ENCODE data around the gene ENAM. TPM values are rescaled to one million over a fixed set of nuclear protein-coding genes. Genes with fewer than 3 reads are reported as not detected.

Gene ENAM
- total and polyA plus RNA-seq, 2 of the 13 experiments (the other 11 are each of a cell fraction or from before 2014, with no cell fraction given) = not detected

GRCh38 chr4:70687821-70688794 is 59.6 kb downstream of the ENAM start, which contains the start of gene UTP3 (continued):
- TF ChIP-seq GABPA (IDR thresholded peaks at IDR 0.05; ENCODE audit: low read depth, low read length) (peak; percentile 95), GABPA (CRISPR knock-in tag; IDR thresholded peaks at IDR 0.05; ENCODE audit: low read depth) (peak; percentile 98), TGIF2 (CRISPR knock-in tag; IDR thresholded peaks at IDR 0.05) (peak; percentile 18; the same call in 1 of the 2 replicates), TFE3 (CRISPR knock-in tag; IDR thresholded peaks at IDR 0.05) (peak; percentile 82; the same call in 1 of the 2 replicates), DMTF1 (CRISPR knock-in tag; IDR thresholded peaks at IDR 0.05) (no peak), SOX5 (CRISPR knock-in tag; IDR thresholded peaks at IDR 0.05; ENCODE audit: borderline replicate concordance) (peak; percentile 58; the same call in 1 of the 2 replicates), UBTF (CRISPR knock-in tag; IDR thresholded peaks at IDR 0.05) (peak; percentile 96), ZNF280D (CRISPR knock-in tag; IDR thresholded peaks at IDR 0.05) (peak; percentile 83; the same call in 1 of the 2 replicates), ZBTB49 (CRISPR knock-in tag; IDR thresholded peaks at IDR 0.05; ENCODE audit: borderline replicate concordance) (no peak), TCF7 (IDR thresholded peaks at IDR 0.05; ENCODE audit: low read depth) (no peak), POLR2G (IDR thresholded peaks at IDR 0.05; ENCODE audit: low read depth, low read length) (peak; percentile 92), AGO1 (IDR thresholded peaks at IDR 0.05; ENCODE audit: low read depth, low read length, poor library complexity, severe bottlenecking) (peak; percentile 57), ZNF775 (CRISPR knock-in tag; IDR thresholded peaks at IDR 0.05; ENCODE audit: borderline replicate concordance) (no peak), JUND (CRISPR knock-in tag; IDR thresholded peaks at IDR 0.05) (0 out of 2 replicates have a peak, but pooled peaks have one; percentile 9), SALL1 (CRISPR knock-in tag; IDR thresholded peaks at IDR 0.05) (peak; percentile 89), ZNF598 (CRISPR knock-in tag; IDR thresholded peaks at IDR 0.05; ENCODE audit: borderline replicate concordance) (peak; percentile 72)
